GM21381 (cell line): ENCODE measurements around the gene ZNF697.
A peak's percentile ranks its signal among the peaks of the same experiment; 100 is the strongest.
"Not testable (repeated sequence)": the region's sequence is repeated elsewhere in the genome, so short reads cannot be mapped to it uniquely, and the experiment has no call there.

Source experiments
- ATAC-seq: cut with Tn5 transposase; IDR thresholded peaks from one replicate; pipeline ENCODE4 v1.9.1; 2021; ENCODE audit warnings: mild to moderate bottlenecking, moderate library complexity; ENCODE audit not compliant: unreplicated experiment

Gene ZNF697

GRCh38 chr1:119632103-119632490 lies 16.0 kb downstream of the ZNF697 start:
- no peak for ATAC-seq

GRCh38 chr1:119631433-119632102 lies 16.5 kb downstream of the ZNF697 start:
- ATAC-seq, result peak; percentile 51

GRCh38 chr1:119631086-119631432 lies 17.0 kb downstream of the ZNF697 start:
- ATAC-seq, result no peak

GRCh38 chr1:119626841-119627240 lies 21.2 kb downstream of the ZNF697 start:
- no peak for ATAC-seq

GRCh38 chr1:119626011-119626545 lies 22.0 kb downstream of the ZNF697 start:
- ATAC-seq, result no peak

GRCh38 chr1:119623678-119624077 lies 24.4 kb downstream of the ZNF697 start:
- no peak for ATAC-seq

- no peak for ATAC-seq
Observed at GRCh38 chr1:119623193-119623515, 24.9 kb downstream of the ZNF697 start.

GRCh38 chr1:119622311-119623192 lies 25.5 kb downstream of the ZNF697 start:
- no peak for ATAC-seq

- no peak for ATAC-seq
Observed at GRCh38 chr1:119621705-119622104, 26.4 kb downstream of the ZNF697 start.

GRCh38 chr1:119617751-119618691 lies 30.0 kb downstream of the ZNF697 start:
- no peak for ATAC-seq

- ATAC-seq, result not testable (repeated sequence)
Observed at GRCh38 chr1:119616748-119617147, 31.3 kb downstream of the ZNF697 start.

- not testable (repeated sequence) for ATAC-seq
Observed at GRCh38 chr1:119615100-119615499, 33.0 kb downstream of the ZNF697 start.

- peak; percentile 68 for ATAC-seq
Observed at GRCh38 chr1:119613769-119614720, 34.0 kb downstream of the ZNF697 start.

- ATAC-seq, result no peak
Observed at GRCh38 chr1:119611701-119612113, 36.4 kb downstream of the ZNF697 start.

GRCh38 chr1:119608816-119609215 lies 39.2 kb downstream of the ZNF697 start:
- ATAC-seq, result not testable (repeated sequence)

- not testable (repeated sequence) for ATAC-seq
Observed at GRCh38 chr1:119607087-119607807, 40.8 kb downstream of the ZNF697 start.

GRCh38 chr1:119606394-119606793 lies 41.7 kb downstream of the ZNF697 start:
- no peak for ATAC-seq

- ATAC-seq, result no peak
Observed at GRCh38 chr1:119605686-119606085, 42.4 kb downstream of the ZNF697 start.

- not testable (repeated sequence) for ATAC-seq
Observed at GRCh38 chr1:119605080-119605479, 43.0 kb downstream of the ZNF697 start.
